ENCODE measurements around the gene KCNK16.

Gene KCNK16

GRCh38 chr6:39317256-39317655 lies 5.2 kb downstream of the KCNK16 start:
- H3K27ac ChIP-seq (ENCODE audit: low read length) = no peak overlapping the region
- no peaks in the 10 kb centered on the region for H3K4me1 ChIP-seq (ENCODE audit: control insufficient read depth, low read depth, low read length)

DNA sequence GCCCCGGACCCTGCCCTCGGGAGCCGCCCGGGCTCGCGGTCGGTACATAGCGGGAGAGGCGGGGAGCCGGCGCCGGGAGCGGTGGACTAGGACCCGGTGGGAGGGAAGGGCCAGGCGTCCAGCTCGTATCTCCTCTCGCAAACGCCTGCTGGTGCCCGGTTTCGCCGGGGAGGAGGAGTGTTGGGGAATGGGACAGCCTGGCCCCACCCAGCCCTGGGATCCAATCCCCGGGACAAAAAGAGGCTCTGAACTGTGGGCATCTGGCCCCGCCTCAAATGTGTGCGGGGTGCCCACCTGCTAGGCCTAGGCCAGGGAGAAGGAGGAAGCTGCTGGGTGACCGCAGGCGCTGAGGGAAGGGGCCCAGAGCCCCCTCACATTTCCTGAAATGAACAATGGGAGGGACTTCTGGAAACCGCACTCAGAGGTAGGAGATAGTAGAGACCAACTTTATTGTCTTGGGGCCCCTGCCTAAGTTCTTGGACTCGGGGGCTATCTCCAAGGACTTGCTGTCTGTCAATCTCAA lies 8.2 kb downstream of the KCNK16 start, which contains the start of gene KCNK17:
KCNK17 (minus strand) TSS at position 147 of the 523 bp plus-strand sequence; CDS start at position 48, 99 bp downstream.
- Histone ChIP-seq H3K4me3 (ENCODE audit: low read length) (peak within 1 kb of the TSS; percentile 60), H3K9me3 (ENCODE audit: control insufficient read depth, low read depth, low read length) (no peaks in the 10 kb centered on the region), H3K36me3 (ENCODE audit: control insufficient read depth, low read depth, low read length) (no peaks in the 10 kb centered on the region), H3K27me3 (ENCODE audit: control insufficient read depth, insufficient read depth, low read length) (peaks cover 60% of the 10 kb centered on the region), H3K9ac (ENCODE audit: low read length) (peak within 1 kb of the TSS; percentile 5), H3K27ac (ENCODE audit: low read length) (no peak within 1 kb of the TSS), H3K4me1 (ENCODE audit: control insufficient read depth, low read depth, low read length) (no peaks in the 10 kb centered on the region)

More at GRCh38 chr6:39317256-39317655, 5.2 kb downstream of the KCNK16 start:
- H3K4me3 ChIP-seq (ENCODE audit: low read length) = no peak overlapping the region
- H3K27me3 ChIP-seq (ENCODE audit: control insufficient read depth, insufficient read depth, low read length) = peaks cover 42% of the 10 kb centered on the region
- no peak overlapping the region for H3K9ac ChIP-seq (ENCODE audit: low read length)
- no peaks in the 10 kb centered on the region for H3K9me3 ChIP-seq (ENCODE audit: control insufficient read depth, low read depth, low read length)
- no peaks in the 10 kb centered on the region for H3K36me3 ChIP-seq (ENCODE audit: control insufficient read depth, low read depth, low read length)

DNA sequence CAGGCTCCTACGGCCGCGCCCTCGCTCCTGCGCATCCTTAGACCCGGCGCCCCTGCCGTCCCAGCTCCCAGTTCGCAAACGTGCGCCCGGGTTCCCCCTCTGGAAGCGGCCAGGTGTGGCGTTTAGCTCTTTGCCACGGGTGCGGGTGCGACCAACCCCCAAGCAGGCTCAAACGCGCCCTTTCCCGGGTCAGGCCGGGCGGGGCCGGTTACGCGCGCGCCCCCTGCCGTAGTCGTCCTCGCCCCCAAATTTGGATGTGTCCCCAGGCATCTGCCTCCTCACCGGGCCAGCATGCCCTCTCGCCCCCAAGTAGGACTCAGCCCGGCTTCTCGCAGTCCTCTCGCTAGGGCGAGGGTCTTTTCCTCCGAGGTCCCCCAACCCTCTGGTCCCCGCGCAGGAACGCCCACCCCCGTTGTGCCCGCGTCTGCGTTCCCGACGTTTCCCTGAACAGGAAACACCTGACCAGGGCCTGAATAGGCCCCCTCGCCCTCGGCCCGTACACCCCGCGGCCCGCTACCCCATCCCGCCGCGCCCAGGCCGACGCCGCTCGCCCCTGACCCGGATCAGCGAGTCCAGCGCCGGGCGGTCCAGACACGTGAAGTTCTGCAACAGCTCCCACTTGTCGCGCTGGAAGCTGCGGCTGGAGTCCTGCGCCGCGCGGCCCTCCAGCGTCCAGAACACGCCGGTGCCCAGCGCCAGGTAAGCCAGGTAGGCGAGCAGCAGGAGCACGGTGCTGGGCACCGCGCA lies 8.8 kb downstream of the KCNK16 start:
- Histone ChIP-seq H3K4me1 (ENCODE audit: control insufficient read depth, low read depth, low read length) (no peaks in the 10 kb centered on the region), H3K9ac (ENCODE audit: low read length) (peak overlapping the region; percentile 5), H3K27ac (ENCODE audit: low read length) (no peak overlapping the region), H3K9me3 (ENCODE audit: control insufficient read depth, low read depth, low read length) (no peaks in the 10 kb centered on the region), H3K4me3 (ENCODE audit: low read length) (peak overlapping the region; percentile 60), H3K36me3 (ENCODE audit: control insufficient read depth, low read depth, low read length) (no peaks in the 10 kb centered on the region), H3K27me3 (ENCODE audit: control insufficient read depth, insufficient read depth, low read length) (peaks cover 60% of the 10 kb centered on the region)

DNA sequence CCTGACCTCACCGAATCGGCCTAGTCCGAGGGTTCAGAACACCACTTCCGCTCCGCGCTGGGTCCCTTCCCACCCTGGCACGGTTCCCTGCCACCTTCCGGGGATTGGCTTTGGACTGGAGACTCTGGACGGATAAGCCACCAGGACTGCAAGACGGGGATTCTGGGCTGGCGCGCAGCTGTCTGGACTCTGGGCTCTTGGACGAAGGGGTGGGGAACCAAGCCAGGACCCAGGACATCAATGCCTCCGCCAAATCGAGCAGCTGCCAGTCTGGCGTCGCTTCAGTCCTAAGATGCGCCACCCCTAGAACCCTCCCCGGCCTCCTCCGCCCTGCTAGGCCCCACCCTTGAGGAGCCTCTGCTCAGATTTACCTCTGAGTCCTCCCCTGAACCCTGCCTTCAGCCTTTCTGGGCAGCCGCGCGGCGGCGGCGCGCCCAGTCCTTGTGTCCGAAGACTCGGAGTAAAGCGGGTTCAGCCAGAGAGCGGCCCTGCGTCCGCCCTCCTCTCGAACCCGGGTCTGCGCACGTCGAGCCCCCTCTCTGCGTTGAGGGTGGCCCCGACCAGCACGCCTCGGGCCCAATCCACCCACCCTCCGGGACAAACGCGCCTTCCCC lies 9.5 kb downstream of the KCNK16 start:
- peaks cover 60% of the 10 kb centered on the region for H3K27me3 ChIP-seq (ENCODE audit: control insufficient read depth, insufficient read depth, low read length)
- no peaks in the 10 kb centered on the region for H3K4me1 ChIP-seq (ENCODE audit: control insufficient read depth, low read depth, low read length)
- peak overlapping the region; percentile 5 for H3K9ac ChIP-seq (ENCODE audit: low read length)
- peak overlapping the region; percentile 60 for H3K4me3 ChIP-seq (ENCODE audit: low read length)
- no peak overlapping the region for H3K27ac ChIP-seq (ENCODE audit: low read length)
- no peaks in the 10 kb centered on the region for H3K36me3 ChIP-seq (ENCODE audit: control insufficient read depth, low read depth, low read length)
- H3K9me3 ChIP-seq (ENCODE audit: control insufficient read depth, low read depth, low read length) = no peaks in the 10 kb centered on the region

- Histone ChIP-seq H3K36me3 (ENCODE audit: control insufficient read depth, low read depth, low read length) (no peaks in the 10 kb centered on the region), H3K4me3 (ENCODE audit: low read length) (no peak overlapping the region), H3K27ac (ENCODE audit: low read length) (no peak overlapping the region), H3K9me3 (ENCODE audit: control insufficient read depth, low read depth, low read length) (no peaks in the 10 kb centered on the region), H3K27me3 (ENCODE audit: control insufficient read depth, insufficient read depth, low read length) (peaks cover 51% of the 10 kb centered on the region), H3K4me1 (ENCODE audit: control insufficient read depth, low read depth, low read length) (no peaks in the 10 kb centered on the region), H3K9ac (ENCODE audit: low read length) (no peak overlapping the region)
Measured at GRCh38 chr6:39310542-39310941, 12.0 kb downstream of the KCNK16 start.

DNA sequence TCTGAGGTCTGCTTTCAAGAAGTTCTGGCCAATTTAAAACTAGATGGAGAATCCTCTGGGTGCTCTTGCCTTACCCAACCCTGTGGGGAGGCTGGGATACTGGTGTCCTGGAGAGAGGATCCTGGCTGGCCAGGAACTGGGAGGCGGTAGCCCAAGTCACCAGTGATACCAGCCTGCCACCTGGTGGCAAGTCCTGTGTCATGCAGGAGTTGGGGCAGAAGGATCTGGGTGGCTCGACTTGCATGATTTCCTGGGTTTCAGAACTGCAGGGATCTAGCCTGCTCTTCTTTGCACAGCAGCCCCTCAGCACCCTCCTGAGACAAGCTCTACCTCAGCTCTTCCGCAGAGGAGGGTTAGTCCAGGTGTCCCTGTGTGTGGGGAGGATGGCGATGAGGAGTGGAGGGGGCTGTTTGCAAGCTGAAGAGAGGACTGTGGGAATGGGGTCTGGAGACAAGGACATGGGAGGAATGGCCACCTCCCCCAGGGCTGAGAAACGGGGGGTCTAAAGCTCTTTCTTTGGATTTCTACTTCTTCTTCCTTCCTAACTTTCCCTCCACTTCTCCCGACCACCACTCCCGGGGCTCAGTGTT lies 12.5 kb downstream of the KCNK16 start:
- Histone ChIP-seq H3K4me1 (ENCODE audit: control insufficient read depth, low read depth, low read length) (no peaks in the 10 kb centered on the region), H3K9me3 (ENCODE audit: control insufficient read depth, low read depth, low read length) (no peaks in the 10 kb centered on the region), H3K27ac (ENCODE audit: low read length) (no peak overlapping the region), H3K4me3 (ENCODE audit: low read length) (no peak overlapping the region), H3K27me3 (ENCODE audit: control insufficient read depth, insufficient read depth, low read length) (peaks cover 46% of the 10 kb centered on the region), H3K9ac (ENCODE audit: low read length) (no peak overlapping the region), H3K36me3 (ENCODE audit: control insufficient read depth, low read depth, low read length) (no peaks in the 10 kb centered on the region)

DNA sequence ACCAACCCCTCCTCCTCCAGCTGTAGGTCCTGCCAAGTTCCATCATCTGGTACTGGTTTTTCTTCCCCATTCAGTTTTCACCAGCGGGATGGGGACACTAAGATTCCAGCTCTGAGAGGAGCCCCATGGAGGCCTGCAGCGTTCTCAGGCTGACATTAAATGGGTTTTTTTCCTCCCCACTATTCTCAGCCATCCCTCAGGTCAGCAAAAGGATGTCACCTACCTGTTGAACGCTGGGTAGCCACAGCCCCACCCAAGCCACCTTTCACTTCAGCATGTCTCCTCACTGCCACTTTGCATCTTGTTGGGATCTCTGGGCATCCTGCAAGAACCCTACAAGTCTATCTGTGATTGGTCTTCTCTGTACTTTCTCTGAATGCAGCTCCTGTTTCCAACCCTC lies 15.0 kb downstream of the KCNK16 start:
- no peaks in the 10 kb centered on the region for H3K4me1 ChIP-seq (ENCODE audit: control insufficient read depth, low read depth, low read length)
- no peak overlapping the region for H3K4me3 ChIP-seq (ENCODE audit: low read length)
- no peak overlapping the region for H3K9ac ChIP-seq (ENCODE audit: low read length)
- peaks cover 20% of the 10 kb centered on the region for H3K27me3 ChIP-seq (ENCODE audit: control insufficient read depth, insufficient read depth, low read length)
- no peaks in the 10 kb centered on the region for H3K9me3 ChIP-seq (ENCODE audit: control insufficient read depth, low read depth, low read length)
- no peaks in the 10 kb centered on the region for H3K36me3 ChIP-seq (ENCODE audit: control insufficient read depth, low read depth, low read length)
- H3K27ac ChIP-seq (ENCODE audit: low read length) = no peak overlapping the region

- Histone ChIP-seq H3K27me3 (ENCODE audit: control insufficient read depth, insufficient read depth, low read length) (no peaks in the 10 kb centered on the region), H3K27ac (ENCODE audit: low read length) (no peak overlapping the region), H3K4me3 (ENCODE audit: low read length) (no peak overlapping the region), H3K9me3 (ENCODE audit: control insufficient read depth, low read depth, low read length) (no peaks in the 10 kb centered on the region), H3K36me3 (ENCODE audit: control insufficient read depth, low read depth, low read length) (no peaks in the 10 kb centered on the region), H3K4me1 (ENCODE audit: control insufficient read depth, low read depth, low read length) (no peaks in the 10 kb centered on the region), H3K9ac (ENCODE audit: low read length) (no peak overlapping the region)
Measured at GRCh38 chr6:39304951-39305350, 17.6 kb downstream of the KCNK16 start.

DNA sequence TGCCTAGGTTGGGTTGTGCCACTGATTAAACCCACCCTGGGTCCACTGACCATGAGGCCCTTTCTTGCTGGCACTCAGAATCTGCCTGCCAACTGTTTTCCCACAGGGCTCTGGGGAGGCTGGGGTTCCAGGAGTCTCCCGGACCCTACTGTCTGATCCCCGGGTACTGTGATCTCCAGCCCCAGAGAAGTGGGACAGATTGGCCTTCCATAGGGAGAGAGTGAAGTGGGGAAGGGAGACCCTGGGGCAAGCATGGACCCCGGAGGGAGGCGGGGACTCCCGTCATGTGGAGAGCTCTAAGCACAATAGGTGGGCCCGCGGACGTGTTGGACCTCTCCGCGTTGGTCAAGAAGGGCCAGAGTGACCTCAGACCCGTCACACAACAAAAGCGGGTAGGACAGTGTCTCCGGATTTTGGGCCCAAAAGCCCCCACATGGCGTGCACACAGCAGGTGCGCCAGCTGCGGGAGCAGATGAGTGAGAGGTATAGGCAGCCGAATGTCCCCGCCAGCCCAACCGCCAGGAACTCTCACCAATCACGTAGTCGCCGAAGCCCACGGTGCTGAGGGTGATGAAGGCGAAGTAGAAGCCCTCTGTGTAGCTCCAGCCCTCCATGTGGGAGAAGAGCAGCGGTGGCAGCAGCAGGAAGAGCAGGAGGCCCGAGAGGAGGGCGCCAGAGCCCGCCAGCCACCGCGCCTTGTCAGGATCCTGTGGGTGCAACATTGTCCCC lies 18.9 kb downstream of the KCNK16 start:
- Histone ChIP-seq H3K27me3 (ENCODE audit: control insufficient read depth, insufficient read depth, low read length) (no peaks in the 10 kb centered on the region), H3K36me3 (ENCODE audit: control insufficient read depth, low read depth, low read length) (no peaks in the 10 kb centered on the region), H3K4me1 (ENCODE audit: control insufficient read depth, low read depth, low read length) (no peaks in the 10 kb centered on the region), H3K9ac (ENCODE audit: low read length) (no peak overlapping the region), H3K27ac (ENCODE audit: low read length) (no peak overlapping the region), H3K9me3 (ENCODE audit: control insufficient read depth, low read depth, low read length) (no peaks in the 10 kb centered on the region), H3K4me3 (ENCODE audit: low read length) (no peak overlapping the region)

DNA sequence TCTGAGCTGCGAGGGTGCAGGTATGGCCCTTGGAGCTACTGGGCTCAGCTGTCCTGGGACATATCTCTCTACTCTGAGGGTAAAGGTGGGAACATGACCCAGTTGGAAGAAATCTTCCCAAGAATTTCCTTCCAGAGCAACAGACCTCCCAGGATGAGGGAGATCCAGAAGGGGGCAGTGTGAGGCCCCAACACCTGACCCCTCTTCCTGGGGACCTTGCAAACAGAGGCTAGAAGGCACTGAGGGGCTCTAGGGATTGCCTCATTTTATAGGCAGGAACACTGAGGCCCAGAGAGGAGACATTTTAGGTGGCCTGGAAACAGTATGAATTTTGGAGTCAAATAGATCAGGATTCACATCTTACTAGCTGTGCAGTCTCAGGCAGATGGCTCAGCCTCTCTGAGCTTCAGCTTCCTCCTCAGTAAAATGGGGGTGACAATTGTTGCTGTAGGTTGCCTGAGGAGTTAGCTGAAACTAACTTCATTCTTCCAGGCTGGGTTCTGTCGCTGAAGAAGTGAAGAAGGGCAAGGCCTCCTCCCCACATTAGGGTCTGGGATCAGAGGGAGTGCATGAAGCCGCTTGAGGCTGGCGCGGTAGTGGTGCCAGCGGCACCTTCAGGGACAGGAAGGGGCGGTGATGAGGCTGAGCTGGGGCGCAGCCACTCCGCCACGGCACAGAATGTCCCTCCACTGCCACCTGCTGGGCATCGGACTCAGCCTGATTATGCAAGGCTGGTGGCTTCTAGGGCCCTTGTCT lies 19.7 kb downstream of the KCNK16 start:
- H3K27ac ChIP-seq (ENCODE audit: low read length) = no peak overlapping the region
- H3K27me3 ChIP-seq (ENCODE audit: control insufficient read depth, insufficient read depth, low read length) = no peaks in the 10 kb centered on the region
- no peaks in the 10 kb centered on the region for H3K9me3 ChIP-seq (ENCODE audit: control insufficient read depth, low read depth, low read length)
- no peak overlapping the region for H3K4me3 ChIP-seq (ENCODE audit: low read length)
- H3K36me3 ChIP-seq (ENCODE audit: control insufficient read depth, low read depth, low read length) = no peaks in the 10 kb centered on the region
- no peak overlapping the region for H3K9ac ChIP-seq (ENCODE audit: low read length)
- H3K4me1 ChIP-seq (ENCODE audit: control insufficient read depth, low read depth, low read length) = no peaks in the 10 kb centered on the region

- no peaks in the 10 kb centered on the region for H3K27me3 ChIP-seq (ENCODE audit: control insufficient read depth, insufficient read depth, low read length)
- no peak overlapping the region for H3K27ac ChIP-seq (ENCODE audit: low read length)
- H3K4me1 ChIP-seq (ENCODE audit: control insufficient read depth, low read depth, low read length) = no peaks in the 10 kb centered on the region
- H3K4me3 ChIP-seq (ENCODE audit: low read length) = no peak overlapping the region
- H3K9me3 ChIP-seq (ENCODE audit: control insufficient read depth, low read depth, low read length) = no peaks in the 10 kb centered on the region
- H3K9ac ChIP-seq (ENCODE audit: low read length) = no peak overlapping the region
- H3K36me3 ChIP-seq (ENCODE audit: control insufficient read depth, low read depth, low read length) = no peaks in the 10 kb centered on the region
Measured at GRCh38 chr6:39302011-39302410, 20.5 kb downstream of the KCNK16 start.

Measured in iPS-18a (cell line).